GM18499 (cell line): ENCODE measurements around the gene TMCO5A.

Source experiments
- ATAC-seq: cut with Tn5 transposase; IDR thresholded peaks from one replicate; pipeline ENCODE4 v1.9.1; 2021; ENCODE audit warnings: moderate number of reproducible peaks; ENCODE audit not compliant: insufficient read depth, unreplicated experiment

Gene TMCO5A

DNA sequence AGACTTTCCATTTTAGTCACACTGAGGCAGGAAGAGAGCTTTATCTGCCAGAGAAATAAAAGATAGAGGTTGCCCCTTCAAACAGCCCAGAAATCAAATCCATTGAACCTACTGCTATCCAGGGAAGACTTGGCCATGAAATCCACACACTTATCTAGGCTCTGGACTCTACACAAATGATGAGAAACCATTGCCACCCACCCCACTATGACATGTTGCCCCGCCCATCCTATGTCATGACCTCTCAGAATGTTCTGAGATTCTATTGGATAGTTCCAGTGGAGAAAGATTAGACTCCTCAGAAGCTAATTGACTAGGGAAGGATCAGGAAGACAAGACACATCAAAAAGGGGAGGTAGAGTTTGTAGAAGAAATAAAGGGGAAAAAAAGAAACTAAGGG, at the start of gene TMCO5A:
TMCO5A (plus strand) TSS at position 301 of the 400 bp plus-strand sequence. CDS start 1,684 bp downstream, outside the sequence.
- no peak for ATAC-seq

DNA sequence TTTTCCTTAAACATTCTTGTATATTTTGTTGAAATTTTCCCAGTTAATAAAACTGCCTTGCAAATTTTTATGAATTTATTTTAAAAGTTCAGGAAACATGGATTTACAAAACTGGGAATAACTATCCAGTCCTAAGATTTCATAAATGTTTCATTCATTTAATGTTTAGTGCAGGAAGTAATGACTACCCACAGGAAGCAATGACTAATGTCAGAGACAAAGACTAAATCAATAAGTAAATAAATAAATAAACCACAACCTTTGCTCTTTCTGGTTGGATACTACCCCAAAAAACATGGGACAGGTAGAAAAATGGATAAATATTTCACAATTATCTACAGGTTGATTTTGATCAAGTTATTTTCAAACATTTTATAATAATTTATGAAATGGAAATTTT, 48.8 kb upstream of the TMCO5A start:
- no peak for ATAC-seq

DNA sequence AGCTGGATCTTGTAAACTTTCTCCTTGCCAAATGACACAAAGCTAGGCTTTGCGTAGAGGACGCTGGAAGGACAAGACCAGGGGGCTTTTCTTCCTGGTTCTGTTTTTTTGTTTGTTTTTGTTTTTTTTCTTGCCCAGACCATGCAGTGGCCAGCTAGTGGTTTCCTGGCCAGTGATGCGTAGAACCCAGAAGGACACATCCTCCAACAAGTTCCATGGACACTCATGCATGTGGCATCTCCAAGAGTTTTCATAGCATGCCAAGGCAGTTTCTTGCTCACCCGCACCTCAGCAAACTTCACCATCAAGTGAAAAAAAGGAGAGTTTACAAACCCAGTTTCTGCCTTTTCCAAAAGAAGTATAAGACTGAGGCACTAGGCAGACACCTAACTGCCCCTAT, 46.1 kb upstream of the TMCO5A start:
- no peak for ATAC-seq

DNA sequence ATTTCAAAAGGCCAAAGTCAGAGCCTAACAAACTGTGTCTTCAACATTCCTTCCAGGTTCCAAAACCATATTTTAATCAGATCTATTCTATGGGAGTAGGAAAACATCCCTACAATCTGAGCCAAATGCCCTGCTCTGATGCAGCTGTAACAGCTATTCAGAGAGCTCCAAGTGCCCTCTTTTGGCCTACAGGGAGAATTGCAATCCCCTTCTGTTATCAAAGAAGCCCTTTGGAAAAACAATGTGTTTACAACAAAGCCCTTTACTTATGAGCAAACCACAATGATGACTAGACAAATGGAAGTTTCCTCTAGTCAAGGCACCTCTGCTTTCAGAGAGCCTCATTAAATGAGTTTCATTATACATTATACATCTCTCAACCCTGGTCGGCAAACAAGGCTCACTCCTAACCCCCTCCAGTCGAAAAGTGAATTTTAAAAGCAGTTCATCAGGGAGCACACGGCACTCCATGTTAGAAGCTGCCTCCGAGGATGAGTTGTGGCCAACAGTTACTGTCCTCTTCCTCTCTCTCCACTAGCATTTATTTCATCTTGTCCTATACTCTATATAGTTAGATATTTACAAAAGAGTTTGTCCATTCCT, 42.6 kb upstream of the TMCO5A start:
- ATAC-seq = no peak

DNA sequence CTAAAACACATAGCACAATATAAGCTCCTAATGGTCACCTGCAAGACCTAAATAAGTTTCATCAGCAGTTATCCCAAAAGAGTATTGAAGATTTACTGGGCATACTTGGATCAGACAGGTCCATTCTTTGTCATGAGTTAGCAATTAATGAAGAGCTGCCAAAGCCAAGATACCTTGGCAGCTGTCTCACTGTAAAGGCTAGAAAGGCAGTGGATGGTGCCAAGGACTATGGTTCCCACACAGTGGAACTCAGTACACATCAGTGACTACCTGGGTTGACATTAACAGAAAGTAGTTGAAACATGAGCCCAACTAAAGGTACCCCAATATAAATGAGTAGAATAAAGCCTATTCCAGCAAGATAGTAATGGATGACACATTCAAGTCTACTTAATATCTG, 41.1 kb upstream of the TMCO5A start:
- no peak for ATAC-seq

DNA sequence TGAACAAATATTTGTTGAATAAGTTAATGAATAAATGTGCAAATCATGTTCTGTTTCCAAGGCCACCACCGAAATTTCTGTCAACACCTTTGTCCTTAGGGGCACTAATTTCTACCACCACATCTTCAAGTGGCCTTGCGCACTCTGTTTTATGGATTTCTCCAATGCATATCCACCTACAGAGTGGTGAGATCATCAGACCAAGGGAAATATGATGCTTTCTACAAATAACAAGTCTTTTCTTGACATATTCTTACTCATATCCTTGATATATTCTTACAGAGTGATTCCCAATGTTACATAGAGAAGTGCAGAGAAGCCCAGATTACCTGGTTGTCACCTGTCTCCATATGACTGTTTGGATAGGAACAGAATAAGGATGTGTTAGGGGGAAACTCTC, 36.1 kb upstream of the TMCO5A start:
- ATAC-seq = no peak

DNA sequence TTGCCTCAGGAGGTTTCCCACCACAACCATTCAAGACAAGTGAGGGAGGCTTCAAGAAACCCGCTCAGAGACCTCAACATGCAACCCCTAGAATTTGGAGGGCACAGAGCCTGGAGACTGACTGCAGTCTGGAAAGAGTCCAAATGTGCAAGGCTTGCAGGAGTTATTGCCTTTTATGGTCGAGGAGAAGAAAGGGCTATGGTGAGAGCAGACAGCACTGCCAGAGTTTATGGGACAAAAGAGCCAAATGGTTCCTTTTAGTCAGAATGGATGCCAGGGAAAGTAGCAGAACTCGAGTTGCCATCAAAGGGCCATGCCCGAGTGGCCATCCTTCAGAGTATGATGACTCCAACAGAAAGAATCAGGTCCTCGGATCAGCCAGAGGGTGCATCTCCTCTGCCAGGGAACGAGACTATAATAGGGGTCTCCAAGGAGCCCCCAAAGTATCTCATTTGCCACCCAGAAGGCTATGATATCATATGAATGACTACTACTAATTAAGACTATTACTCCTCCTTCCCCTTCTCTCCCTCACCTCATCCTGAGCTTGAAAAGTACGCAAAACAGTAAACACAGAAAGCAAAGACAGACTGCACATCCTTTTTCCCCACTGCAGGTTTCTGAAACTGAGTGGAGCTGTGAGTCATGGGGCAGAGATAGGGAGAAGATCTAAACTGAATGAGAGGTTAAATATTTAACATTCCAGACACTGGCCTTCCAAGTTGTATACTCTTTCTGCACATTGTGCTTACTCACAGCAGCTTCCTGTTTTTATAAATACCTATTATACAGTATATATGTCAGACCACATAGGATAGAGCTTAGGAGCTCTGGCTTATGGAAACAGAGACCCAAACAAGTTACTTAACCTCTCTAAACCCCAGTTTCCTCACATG, 33.9 kb upstream of the TMCO5A start:
- ATAC-seq = no peak

DNA sequence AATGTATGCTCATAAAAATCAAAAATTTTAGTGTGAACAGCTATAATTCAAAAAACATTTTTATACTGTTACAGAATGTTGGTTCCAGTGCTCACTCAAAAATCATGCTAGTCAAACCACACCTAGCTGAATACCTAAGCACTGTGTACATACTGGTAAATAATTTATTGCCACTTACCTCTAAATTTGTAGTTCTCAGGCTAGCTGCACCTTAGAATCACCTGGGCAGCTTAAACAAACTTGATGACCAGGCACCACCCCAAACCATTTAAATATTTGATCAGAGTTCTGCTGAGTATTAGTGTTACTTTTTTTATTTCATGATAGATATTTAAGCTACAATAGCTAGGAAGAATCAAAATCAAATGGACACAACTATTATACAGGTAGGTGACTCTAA, 32.3 kb upstream of the TMCO5A start:
- no peak for ATAC-seq

DNA sequence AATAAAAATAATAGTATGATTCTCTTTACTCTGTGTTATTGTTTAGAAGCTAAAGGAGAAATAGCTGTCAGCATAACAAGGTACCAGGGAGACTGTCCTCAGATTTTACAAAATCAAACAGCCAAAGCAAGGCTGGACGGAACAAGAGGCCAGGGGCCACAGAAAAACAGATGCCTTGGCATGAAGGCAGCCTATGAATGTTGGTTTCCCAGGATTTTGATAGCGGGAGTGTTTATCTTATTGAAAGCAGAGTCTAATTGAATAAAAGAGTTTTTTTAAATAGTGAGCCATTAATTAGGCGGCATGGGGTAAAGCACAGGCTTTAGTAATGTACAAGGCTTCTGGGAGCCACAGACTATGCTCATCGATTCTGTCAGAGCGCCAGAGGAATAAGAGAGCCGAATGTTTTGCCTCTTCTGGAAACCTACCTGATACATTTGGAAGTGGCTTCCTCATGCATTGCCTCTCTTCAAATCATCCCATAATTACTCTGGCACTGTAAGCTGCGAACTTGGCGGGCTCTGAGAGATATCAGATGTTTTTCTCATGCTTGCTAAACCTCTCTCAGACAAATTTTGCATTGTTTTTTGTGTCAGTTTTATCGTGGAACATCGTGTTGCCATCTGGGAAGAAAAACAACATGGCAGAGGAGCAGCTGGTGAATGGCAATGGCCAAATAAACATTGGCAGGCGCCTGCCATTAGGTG, 30.4 kb upstream of the TMCO5A start:
- ATAC-seq = no peak

DNA sequence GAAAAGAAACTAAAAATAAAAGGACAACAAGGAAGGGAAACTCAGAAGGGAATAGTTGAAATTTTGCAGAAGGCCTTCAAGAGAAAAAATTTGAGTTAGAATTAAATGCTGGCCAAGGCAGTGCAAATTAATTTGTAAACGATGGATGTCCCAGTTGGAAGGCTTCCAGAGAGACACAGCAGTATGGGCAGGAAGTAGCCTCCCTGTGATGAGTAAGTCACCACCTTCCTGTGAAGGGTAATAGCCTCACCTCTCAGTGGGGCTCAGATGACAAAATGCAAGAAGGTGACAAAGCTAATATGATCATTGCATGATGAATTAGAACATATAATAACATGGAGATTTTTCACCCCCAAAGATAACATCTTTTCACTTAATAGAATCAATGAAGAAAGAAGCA, 27.3 kb upstream of the TMCO5A start:
- ATAC-seq = no peak

DNA sequence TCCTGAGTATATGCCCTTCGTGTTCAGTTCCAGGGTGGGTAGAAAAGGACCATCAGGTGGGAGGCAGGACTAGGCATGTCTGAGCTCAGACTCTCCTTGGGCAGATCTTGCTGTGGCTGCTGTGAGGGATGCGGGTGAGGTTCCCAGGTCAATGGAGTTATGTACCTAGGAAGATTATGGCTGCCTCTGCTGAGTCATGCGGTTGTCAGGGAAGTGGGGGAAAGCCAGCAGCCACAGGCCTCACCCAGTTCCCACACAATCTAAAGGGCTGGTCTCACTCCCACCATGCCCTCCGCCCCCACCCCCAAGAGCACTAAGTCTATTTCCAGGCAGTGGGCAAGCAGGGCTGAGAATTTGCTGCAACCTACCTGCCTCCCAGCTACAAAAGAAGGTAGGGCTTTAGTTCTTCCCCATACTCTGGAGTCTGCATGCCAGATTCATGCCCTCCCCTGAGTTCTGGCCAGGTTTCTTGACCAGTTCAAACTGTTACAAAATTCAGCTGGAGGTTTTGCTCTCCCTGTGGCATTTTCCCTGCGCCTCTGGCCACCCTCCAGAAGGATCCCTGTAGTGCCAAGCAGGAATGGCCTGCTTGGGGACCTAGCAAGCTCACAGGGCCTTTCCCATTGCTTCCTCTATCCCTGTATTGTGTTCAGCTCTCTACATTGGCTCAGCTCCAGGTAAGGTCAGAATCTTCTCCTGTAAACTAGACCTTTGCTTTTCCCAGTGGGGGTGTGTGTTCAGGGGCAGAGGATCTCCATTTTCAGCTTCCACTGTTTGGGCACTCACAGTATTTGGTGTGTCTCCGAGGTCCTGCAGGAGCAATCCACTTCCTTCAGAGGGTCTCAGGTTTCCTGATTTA, 12.7 kb upstream of the TMCO5A start:
- no peak for ATAC-seq

DNA sequence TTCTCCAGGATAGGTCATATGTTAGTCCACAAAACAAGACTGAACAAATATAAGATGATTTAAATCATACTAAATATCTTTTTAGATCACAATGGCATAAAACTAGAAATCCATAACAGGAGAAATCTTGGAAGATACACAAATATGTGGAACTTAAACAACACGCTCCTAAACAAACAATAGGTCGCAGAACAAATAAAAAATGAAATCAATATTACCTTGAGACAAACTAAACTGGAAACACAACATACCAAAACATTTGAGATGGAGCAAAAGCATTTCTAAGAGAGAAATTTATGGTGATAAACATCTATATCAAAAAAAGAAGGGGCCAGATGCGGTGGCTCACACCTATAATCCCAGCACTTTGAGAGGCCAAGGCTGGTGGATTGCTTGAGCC, 8.3 kb upstream of the TMCO5A start:
- ATAC-seq = no peak

DNA sequence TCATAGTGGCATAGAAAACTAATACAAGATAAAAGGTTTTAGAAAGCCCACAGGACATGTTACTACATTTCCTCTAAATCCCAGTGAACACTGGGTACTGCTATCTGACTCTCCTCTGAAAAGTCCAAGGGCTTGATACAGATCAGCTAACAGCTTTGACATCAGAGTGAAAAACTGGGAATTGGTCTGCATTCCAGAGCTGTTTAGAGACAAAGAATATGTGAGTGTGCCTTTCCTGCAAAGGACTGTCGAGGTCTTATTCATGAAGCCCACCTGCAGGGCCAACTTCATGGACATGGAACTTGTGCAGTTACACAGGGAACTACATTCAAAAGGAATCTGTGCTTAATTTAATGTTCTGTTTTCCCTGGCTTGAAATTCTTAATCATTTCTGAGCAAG, 5.2 kb upstream of the TMCO5A start:
- no peak for ATAC-seq

DNA sequence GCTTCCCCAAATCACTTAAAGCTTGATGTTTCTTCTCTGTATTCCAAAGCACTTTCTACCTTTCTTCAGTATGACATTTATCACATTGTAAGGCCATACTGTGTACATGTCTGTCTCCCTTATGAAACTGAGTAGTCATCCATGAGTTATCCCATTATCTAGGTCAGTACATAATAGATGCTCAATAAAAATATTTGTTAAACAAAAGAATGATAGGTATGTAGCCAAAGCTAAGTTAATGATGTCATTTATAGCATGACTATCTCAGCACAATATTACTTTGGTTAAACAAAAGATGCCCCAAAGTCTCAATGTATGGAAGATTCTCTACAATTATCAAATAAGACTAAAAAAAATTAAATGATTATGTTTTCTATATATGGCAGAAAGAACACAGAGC, 3.1 kb upstream of the TMCO5A start:
- no peak for ATAC-seq

DNA sequence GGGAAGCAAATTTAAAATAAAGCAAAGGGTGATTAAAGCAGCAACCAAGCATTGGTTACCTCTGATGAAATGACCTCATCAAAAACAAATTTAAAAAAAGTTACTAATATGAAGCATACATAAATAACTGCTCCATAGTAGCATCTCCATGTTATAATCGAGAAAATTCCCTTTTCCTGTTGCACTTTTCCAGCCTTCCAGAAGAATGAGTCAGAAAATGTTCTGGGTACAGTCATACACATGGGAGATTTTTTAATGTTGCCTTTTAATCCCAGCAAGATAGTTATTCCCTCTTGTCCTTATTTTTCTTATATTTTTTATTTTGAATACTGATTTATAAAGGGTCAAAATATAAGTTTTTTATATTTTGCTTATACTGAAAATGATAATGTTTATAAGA, 2.6 kb upstream of the TMCO5A start:
- ATAC-seq = no peak

DNA sequence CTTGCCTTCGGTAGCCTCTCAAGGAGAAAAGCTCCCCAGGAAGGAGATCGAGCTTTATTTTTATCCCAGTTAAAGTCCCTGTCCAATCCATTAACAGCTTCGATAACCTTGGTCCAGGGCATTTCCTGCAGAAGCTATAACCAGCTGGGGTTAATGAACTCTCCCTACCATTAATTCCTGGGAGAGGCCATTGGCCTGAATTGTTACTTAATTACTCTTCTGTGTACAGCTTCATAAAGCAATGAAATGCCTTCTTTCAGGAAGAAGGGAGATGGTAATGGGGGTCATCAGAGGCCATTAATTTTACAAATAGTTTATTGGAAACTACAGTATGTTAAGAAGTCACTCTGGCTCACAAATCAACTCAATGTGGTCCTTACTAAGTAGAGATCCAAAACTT, 1.9 kb upstream of the TMCO5A start:
- ATAC-seq = no peak

DNA sequence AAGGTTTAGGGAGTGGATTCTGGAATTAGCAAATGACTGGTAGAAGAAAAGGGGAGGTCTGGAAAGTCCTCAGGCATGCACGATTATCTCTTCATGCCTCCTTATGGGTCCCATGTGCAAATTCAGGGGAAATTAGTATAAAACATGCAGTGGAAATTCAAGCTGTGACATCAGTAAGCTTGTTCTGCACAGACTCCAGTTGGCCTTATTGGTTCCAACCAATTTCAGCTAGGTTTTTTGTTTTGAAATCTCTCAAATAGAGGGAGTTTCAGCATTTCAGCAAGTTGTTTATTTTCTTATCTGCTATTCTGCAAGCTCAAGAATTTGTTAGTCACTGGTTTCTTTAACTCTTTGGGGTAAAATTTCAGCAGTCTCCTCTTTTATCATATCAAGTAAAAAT, 774 bp upstream of the TMCO5A start:
- ATAC-seq = no peak

DNA sequence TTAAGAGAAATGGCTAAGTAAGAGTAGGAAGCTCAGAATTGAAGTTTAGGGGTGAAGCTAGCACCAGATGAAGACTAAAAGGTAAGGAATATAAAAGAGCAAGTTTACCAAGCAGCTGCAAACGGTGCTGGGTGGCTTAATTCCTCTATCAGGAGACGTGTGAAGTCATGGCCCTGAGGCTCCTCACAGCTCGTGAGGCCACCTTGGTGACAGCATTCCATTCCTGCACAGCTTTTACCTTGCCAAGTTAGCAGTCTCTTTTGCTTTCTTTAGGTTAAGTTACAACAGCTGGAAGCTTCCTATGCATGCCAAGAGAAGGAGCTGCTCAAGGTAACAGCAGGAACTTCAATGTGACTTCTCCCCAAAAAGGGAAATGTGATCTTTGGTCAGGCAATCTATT, 6.4 kb downstream of the TMCO5A start:
- no peak for ATAC-seq

DNA sequence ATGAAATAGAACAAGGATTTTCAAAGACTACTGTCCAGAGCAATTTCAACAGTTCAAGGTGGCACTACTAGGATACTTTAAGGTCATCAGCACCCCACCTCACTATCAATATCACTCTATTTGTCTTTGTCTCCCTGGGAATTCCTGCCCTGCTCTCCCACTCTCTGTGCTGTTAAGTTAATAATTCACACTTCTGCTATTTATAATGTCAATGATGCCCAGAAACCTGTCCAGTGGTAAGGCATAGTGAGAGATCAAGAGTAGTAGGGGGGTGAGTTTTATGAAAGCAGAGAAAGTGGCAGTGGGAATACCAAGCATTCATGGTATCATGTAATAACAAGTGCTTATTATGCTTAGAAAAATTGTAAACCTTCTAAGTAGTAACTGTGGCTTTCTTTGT, 7.3 kb downstream of the TMCO5A start:
- ATAC-seq = no peak

DNA sequence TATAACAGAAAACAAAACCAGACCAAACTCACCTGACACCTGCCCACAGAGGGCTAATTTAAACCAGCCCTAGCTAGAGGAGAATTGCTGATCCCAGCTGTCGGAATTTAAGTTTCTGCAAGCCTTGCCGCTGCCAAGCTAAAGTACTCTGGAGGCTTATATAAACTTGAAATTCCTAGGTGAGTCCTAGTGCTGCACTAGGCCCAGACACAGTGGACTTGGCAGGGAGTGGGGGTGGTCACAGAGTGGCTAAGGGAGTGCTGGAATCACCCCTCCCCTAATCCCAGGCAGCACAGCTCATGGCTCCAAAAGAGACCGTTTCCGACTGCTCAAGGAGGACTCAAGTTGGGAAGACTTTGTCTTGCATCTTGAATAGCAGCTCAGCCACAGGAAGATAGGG, 17.6 kb downstream of the TMCO5A start:
- ATAC-seq = no peak
